Measurements from ENCODE around the gene ALK. TPM values are rescaled to one million over a fixed set of nuclear protein-coding genes. Genes with fewer than 3 reads are reported as not detected.

The ALK gene
- total RNA-seq, 6 donors from 2014 or later = 0.17 to 2.1 (median 0.35) TPM

- 72 to 81% methylated on average over 5 of the region's 5 CpGs for WGBS, 2 donors
- H3K4me1 ChIP-seq = no peaks in the 10 kb centered on the region
- no peaks in the 10 kb centered on the region for H3K27me3 ChIP-seq
- no peaks in the 10 kb centered on the region for H3K36me3 ChIP-seq
- H3K4me3 ChIP-seq = no peak overlapping the region
- H3K9me3 ChIP-seq = no peaks in the 10 kb centered on the region
- H3K27ac ChIP-seq = no peak overlapping the region
- ATAC-seq (ENCODE audit: low FRiP score in 2 of 2) = no peak
- DNase-seq = no peak
- TF ChIP-seq POLR2A (IDR thresholded peaks at IDR 0.05) (no peak), POLR2AphosphoS5 (IDR thresholded peaks at IDR 0.05) (no peak), EP300 (IDR thresholded peaks at IDR 0.05) (no peak), CTCF (IDR thresholded peaks at IDR 0.05) (no peak)
These were observed 649.1 kb downstream of the ALK start for GRCh38 chr2:29272311-29272710.

- 86 to 87% methylated on average over 5 of the region's 5 CpGs for WGBS, 2 donors
- Histone ChIP-seq H3K9me3 (no peaks in the 10 kb centered on the region), H3K27me3 (no peaks in the 10 kb centered on the region), H3K4me1 (no peaks in the 10 kb centered on the region), H3K27ac (no peak overlapping the region), H3K36me3 (no peaks in the 10 kb centered on the region), H3K4me3 (no peak overlapping the region)
- TF ChIP-seq POLR2A (IDR thresholded peaks at IDR 0.05) = no peak
- no peak for TF ChIP-seq CTCF (IDR thresholded peaks at IDR 0.05)
- no peak for TF ChIP-seq POLR2AphosphoS5 (IDR thresholded peaks at IDR 0.05)
- no peak for TF ChIP-seq EP300 (IDR thresholded peaks at IDR 0.05)
- no peak for ATAC-seq (ENCODE audit: low FRiP score in 2 of 2)
- DNase-seq = no peak
These were observed 650.7 kb downstream of the ALK start for GRCh38 chr2:29270701-29271121.

- no peaks in the 10 kb centered on the region for H3K36me3 ChIP-seq
- no peak overlapping the region for H3K27ac ChIP-seq
- H3K4me1 ChIP-seq = no peaks in the 10 kb centered on the region
- H3K27me3 ChIP-seq = no peaks in the 10 kb centered on the region
- ATAC-seq (ENCODE audit: low FRiP score in 2 of 2) (no peak), DNase-seq (no peak)
- WGBS, 2 donors = 69 to 79% methylated on average over 5 of the region's 5 CpGs
- H3K4me3 ChIP-seq = no peak overlapping the region
- H3K9me3 ChIP-seq = no peaks in the 10 kb centered on the region
- no peak for TF ChIP-seq POLR2AphosphoS5 (IDR thresholded peaks at IDR 0.05)
These were observed 651.6 kb downstream of the ALK start for GRCh38 chr2:29269765-29270109.

DNA sequence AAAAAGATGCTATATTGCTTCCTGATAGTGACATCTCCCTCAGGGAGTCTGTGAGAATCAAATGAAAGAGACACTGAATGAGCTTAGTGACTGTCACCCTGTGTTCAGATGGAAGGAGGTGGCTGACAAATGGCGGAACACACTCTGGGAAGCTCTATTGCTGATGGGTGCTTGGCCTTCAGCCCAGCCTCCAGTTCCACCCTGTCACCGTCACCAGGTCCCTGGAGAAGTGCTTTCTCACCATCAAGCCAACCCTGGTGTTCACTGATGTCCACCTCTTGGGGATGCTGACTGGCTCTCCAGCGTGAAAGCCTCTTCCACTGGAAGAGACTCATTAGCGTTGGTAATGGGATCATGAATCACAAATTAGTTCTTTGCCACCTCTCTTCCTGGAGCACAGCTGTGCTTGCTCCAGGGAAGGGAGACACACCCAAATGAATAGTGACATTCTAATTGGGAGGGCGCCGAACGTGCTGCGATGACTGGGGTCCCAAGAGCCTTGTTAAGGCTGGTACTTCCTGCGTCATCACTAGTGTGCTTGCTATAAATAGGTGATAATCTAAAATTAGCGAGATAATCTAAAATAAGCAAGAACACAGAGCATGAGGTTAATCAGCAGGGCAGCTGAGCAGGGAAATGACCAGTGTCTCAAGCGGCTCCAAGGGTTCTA is 652.2 kb downstream of the ALK start:
- H3K4me1 ChIP-seq = no peaks in the 10 kb centered on the region
- H3K9me3 ChIP-seq = no peaks in the 10 kb centered on the region
- no peak overlapping the region for H3K4me3 ChIP-seq
- no peak overlapping the region for H3K27ac ChIP-seq
- no peaks in the 10 kb centered on the region for H3K36me3 ChIP-seq
- no peak for DNase-seq
- ATAC-seq (ENCODE audit: low FRiP score in 2 of 2) = no peak
- WGBS, 2 donors = 85 to 89% methylated on average over 10 to 11 of the region's 11 CpGs
- TF ChIP-seq CTCF (IDR thresholded peaks at IDR 0.05) (no peak), POLR2AphosphoS5 (IDR thresholded peaks at IDR 0.05) (no peak), EP300 (IDR thresholded peaks at IDR 0.05) (no peak), POLR2A (IDR thresholded peaks at IDR 0.05) (no peak)
- H3K27me3 ChIP-seq = no peaks in the 10 kb centered on the region

DNA sequence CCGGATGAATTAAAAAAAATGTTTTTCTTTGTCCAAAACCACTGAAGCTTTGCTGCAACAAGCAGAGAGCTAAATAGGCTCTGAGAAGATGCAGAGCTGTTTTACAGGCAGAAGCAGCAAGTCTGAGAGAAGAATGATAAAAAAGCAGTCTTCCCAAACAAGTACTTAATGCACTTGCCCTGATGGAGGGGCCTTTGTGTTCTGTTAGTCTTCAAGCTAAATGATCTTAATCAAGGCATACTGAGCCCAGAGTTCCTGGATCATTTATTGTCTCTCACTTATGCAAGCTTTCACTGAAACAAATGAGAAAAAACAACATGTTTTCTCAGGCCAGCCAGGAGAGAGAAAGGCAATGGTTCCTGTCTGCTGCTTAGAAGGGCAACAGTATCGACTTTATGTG is 653.7 kb downstream of the ALK start:
- H3K4me1 ChIP-seq = no peaks in the 10 kb centered on the region
- no peaks in the 10 kb centered on the region for H3K9me3 ChIP-seq
- DNase-seq (no peak), ATAC-seq (ENCODE audit: low FRiP score in 2 of 2) (no peak)
- no peaks in the 10 kb centered on the region for H3K27me3 ChIP-seq
- TF ChIP-seq EP300 (IDR thresholded peaks at IDR 0.05) = no peak
- no peak for TF ChIP-seq POLR2A (IDR thresholded peaks at IDR 0.05)
- TF ChIP-seq POLR2AphosphoS5 (IDR thresholded peaks at IDR 0.05) = no peak
- no peak overlapping the region for H3K4me3 ChIP-seq
- 31 to 33% methylated on average over 2 of the region's 2 CpGs for WGBS, 2 donors
- no peaks in the 10 kb centered on the region for H3K36me3 ChIP-seq
- H3K27ac ChIP-seq = no peak overlapping the region

GRCh38 chr2:29263886-29264285 is 657.5 kb downstream of the ALK start:
- TF ChIP-seq POLR2A (IDR thresholded peaks at IDR 0.05) (no peak), POLR2AphosphoS5 (IDR thresholded peaks at IDR 0.05) (no peak)
- Histone ChIP-seq H3K4me3 (no peak overlapping the region), H3K27me3 (no peaks in the 10 kb centered on the region), H3K4me1 (no peaks in the 10 kb centered on the region), H3K27ac (no peak overlapping the region), H3K36me3 (no peaks in the 10 kb centered on the region), H3K9me3 (no peaks in the 10 kb centered on the region)
- DNase-seq = no peak
- ATAC-seq (ENCODE audit: low FRiP score in 2 of 2) = no peak
- 92 to 98% methylated on average over 5 of the region's 5 CpGs for WGBS, 2 donors
